Measurements from ENCODE around the gene ABCG1. TPM values are rescaled to one million over a fixed set of nuclear protein-coding genes. Genes with fewer than 3 reads are reported as not detected.

ABCG1 gene
- total RNA-seq, 6 experiments from 2014 or later, result 3.3 to 9.8 (median 4.8) TPM

- intact Hi-C loops (cut with DNase I), result no loop called here
- no peak for DNase-seq
- no peak for TF ChIP-seq CTCF (IDR thresholded peaks at IDR 0.05)
- no peak for TF ChIP-seq POLR2A (IDR thresholded peaks at IDR 0.05)
- Histone ChIP-seq H3K36me3 (no peaks in the 10 kb centered on the region), H3K27ac (no peak overlapping the region), H3K4me3 (no peak overlapping the region), H3K4me1 (no peaks in the 10 kb centered on the region), H3K9me3 (no peaks in the 10 kb centered on the region), H3K27me3 (no peaks in the 10 kb centered on the region)
- WGBS (ENCODE audit: insufficient coverage, low coverage, low lambda C conversion rate, missing lambda C conversion rate), result 71% methylated on average over 9 of the region's 9 CpGs
- no peak for ATAC-seq
These were observed 78.4 kb downstream of the ABCG1 start for GRCh38 chr21:42297377-42297776.

GRCh38 chr21:42298237-42298636, 79.3 kb downstream of the ABCG1 start:
- Histone ChIP-seq H3K27me3 (no peaks in the 10 kb centered on the region), H3K4me1 (no peaks in the 10 kb centered on the region), H3K4me3 (no peak overlapping the region), H3K9me3 (no peaks in the 10 kb centered on the region), H3K27ac (no peak overlapping the region), H3K36me3 (no peaks in the 10 kb centered on the region)
- WGBS (ENCODE audit: insufficient coverage, low coverage, low lambda C conversion rate, missing lambda C conversion rate), result 62% methylated on average over 3 of the region's 6 CpGs
- intact Hi-C loops (cut with DNase I), result no loop called here
- ATAC-seq, result no peak
- TF ChIP-seq CTCF (IDR thresholded peaks at IDR 0.05) (no peak), POLR2A (IDR thresholded peaks at IDR 0.05) (no peak)
- DNase-seq, result no peak

DNA sequence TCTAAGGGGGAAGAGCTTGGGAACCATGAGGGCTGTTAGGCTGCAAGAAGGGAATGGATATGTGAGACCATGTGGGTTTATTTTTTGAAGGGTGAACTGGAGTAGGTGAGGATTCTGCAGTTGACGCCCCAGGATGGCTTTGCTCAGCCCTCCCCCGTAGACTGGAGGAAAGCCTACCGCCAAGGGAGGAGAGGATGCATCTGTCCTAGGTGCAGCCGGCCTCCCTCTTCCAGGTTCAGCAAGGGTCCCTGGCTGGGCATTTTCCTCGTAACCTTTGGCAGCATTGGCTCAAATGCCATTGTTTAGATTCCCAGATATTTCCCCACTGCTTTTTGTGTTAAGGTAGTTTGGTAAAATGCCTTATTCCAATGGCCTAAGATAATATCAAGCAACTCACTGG, 79.7 kb downstream of the ABCG1 start:
- H3K4me1 ChIP-seq, result no peaks in the 10 kb centered on the region
- TF ChIP-seq CTCF (IDR thresholded peaks at IDR 0.05) (no peak), POLR2A (IDR thresholded peaks at IDR 0.05) (no peak)
- no peak overlapping the region for H3K4me3 ChIP-seq
- no peaks in the 10 kb centered on the region for H3K27me3 ChIP-seq
- no peak for ATAC-seq
- DNase-seq, result no peak
- WGBS (ENCODE audit: insufficient coverage, low coverage, low lambda C conversion rate, missing lambda C conversion rate), result 69% methylated on average over 3 of the region's 5 CpGs
- no peak overlapping the region for H3K27ac ChIP-seq
- no peaks in the 10 kb centered on the region for H3K9me3 ChIP-seq
- H3K36me3 ChIP-seq, result no peaks in the 10 kb centered on the region
- intact Hi-C loops (cut with DNase I), result no loop called here

DNA sequence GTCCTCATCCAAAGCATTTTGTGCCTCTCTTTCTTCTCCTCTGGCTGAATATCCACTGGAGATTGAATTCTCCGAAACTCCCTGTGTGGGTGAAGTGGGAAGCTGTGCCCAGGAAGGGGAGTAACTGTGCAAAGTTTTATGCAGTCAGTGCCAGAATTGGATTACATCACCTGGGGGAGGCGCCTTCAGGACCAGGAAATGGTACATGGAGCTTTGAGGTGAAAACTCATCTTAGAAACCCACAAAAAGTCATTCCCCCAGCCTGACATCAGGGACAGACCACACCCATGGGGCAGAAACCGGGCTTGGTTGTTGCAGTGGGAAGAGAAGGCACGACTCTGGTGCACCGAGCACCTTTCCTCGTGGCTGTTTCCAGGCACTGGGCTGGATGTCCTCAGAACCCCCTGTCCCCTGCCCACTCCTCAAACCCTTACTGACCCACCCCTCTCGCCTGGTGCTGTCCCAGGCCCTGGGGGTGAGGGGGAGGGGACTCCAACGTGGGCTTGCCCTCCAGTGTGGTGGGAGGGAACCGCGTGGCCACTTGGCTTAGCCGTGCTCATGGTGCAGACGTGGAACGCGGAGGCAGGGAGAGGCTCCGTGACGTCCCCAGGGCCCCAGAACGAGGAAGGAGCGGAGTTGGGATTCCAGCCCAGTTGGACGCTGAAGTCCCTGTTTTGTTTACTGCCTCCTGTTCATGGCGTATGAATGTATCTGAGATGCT, 80.5 kb downstream of the ABCG1 start:
- no peak for TF ChIP-seq CTCF (IDR thresholded peaks at IDR 0.05)
- no peak for TF ChIP-seq POLR2A (IDR thresholded peaks at IDR 0.05)
- intact Hi-C loops (cut with DNase I), result no loop called here
- no peak overlapping the region for H3K27ac ChIP-seq
- no peaks in the 10 kb centered on the region for H3K4me1 ChIP-seq
- H3K27me3 ChIP-seq, result no peaks in the 10 kb centered on the region
- WGBS (ENCODE audit: insufficient coverage, low coverage, low lambda C conversion rate, missing lambda C conversion rate), result 83% methylated on average over 8 of the region's 20 CpGs
- ATAC-seq (peak in 2 of 4 donors; percentile 30 to 54), DNase-seq (no peak)
- no peaks in the 10 kb centered on the region for H3K9me3 ChIP-seq
- no peak overlapping the region for H3K4me3 ChIP-seq
- H3K36me3 ChIP-seq, result no peaks in the 10 kb centered on the region
